Measurements from ENCODE around the gene TBC1D2. TPM values are rescaled to one million over a fixed set of nuclear protein-coding genes. Genes with fewer than 3 reads are reported as not detected.

The TBC1D2 gene
- total and polyA plus RNA-seq, 2 of the 13 experiments (the other 11 are each of a cell fraction or from before 2014, with no cell fraction given), result 2.0 to 2.8 TPM

DNA sequence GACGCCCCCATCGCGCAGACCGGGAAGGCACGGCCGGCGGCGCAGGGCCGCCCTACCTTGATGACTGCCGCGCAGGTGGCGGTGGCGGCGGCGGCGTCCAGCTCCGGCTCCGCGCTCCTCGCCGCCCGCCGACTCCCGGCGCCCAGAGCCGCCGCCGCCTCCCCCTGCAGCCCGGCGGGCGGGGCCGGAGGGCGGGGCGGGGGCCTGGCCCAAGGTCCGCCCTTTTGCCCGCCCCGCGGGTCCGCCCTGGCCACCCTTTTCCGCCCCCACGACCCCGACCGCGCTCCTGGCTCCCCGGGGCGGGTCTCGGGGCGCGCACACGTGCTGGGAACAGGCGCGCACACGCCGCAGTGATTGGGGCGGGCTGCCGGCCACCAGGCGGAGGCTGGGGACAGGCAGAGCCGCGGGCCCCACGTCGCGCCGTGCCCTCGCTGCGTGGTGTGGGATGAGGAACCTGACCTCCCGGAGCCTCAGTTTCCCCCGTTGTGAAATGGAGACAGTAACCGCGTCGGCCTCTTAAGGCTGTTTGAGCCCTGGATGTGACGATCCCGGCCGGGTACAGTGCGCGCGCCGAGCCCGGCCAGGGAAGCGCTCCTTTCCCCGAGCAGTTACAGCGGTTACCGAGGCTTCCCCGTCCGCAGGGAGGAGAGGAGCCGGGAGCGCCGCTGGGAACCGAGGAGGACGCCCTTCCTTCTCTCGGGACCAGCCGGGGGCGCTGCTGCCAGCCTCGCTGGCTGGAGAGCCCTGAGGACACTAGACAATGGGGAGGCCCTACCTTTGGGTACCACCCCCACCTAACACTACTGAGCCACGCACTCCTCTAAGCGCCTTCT, 62.7 kb downstream of the TBC1D2 start, which contains the start of gene CORO2A (continued):
- TF ChIP-seq, protein P1, sequence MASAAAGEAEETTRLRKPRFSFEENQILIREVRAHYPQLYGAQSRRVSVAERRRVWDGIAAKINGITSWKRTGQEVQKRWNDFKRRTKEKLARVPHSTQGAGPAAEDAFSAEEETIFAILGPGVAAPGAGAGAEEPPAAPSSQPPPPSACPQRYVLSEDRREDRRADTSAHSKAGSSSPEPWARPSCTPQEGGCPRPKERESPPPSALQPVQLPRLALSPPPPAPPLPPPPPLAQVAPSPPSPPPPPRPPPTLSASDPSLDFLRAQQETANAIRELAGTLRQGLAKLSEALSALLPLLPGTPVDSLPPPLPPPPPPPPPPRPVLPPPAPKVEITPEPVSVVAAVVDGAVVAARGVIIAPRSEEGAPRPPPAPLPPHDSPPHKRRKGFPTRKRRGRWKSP (CRISPR knock-in tag; IDR thresholded peaks at IDR 0.05), result peak; percentile 75
- no peak for TF ChIP-seq NPAS2 (CRISPR knock-in tag; IDR thresholded peaks at IDR 0.05; ENCODE audit: borderline replicate concordance)
- TF ChIP-seq SMYD3 (CRISPR knock-in tag; IDR thresholded peaks at IDR 0.05), result 0 out of 2 replicates have a peak, but pooled peaks have one; percentile 45
- TF ChIP-seq, protein P2, sequence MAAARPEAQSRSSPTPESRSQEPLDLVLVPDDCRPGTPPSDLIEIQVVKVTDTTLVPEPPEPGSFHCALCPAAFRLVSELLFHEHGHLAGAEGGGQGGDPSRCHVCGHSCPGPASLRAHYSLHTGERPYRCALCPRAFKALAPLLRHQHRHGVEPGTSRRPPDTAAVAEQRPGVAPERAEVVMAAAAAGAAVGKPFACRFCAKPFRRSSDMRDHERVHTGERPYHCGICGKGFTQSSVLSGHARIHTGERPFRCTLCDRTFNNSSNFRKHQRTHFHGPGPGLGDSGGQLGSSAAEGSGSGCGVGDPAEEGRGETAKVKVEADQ (CRISPR knock-in tag; IDR thresholded peaks at IDR 0.05; ENCODE audit: borderline replicate concordance), result peak; percentile 74
- peak; percentile 74 for TF ChIP-seq XRCC5 (optimal IDR thresholded peaks at IDR 0.05; ENCODE audit: low read length)
- TF ChIP-seq, protein P3, sequence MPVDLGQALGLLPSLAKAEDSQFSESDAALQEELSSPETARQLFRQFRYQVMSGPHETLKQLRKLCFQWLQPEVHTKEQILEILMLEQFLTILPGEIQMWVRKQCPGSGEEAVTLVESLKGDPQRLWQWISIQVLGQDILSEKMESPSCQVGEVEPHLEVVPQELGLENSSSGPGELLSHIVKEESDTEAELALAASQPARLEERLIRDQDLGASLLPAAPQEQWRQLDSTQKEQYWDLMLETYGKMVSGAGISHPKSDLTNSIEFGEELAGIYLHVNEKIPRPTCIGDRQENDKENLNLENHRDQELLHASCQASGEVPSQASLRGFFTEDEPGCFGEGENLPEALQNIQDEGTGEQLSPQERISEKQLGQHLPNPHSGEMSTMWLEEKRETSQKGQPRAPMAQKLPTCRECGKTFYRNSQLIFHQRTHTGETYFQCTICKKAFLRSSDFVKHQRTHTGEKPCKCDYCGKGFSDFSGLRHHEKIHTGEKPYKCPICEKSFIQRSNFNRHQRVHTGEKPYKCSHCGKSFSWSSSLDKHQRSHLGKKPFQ (CRISPR knock-in tag; IDR thresholded peaks at IDR 0.05; ENCODE audit: insufficient replicate concordance), result peak; percentile 81
- TF ChIP-seq MYC (CRISPR knock-in tag; IDR thresholded peaks at IDR 0.05; ENCODE audit: borderline replicate concordance), result peak; percentile 89
- TF ChIP-seq, protein P4, sequence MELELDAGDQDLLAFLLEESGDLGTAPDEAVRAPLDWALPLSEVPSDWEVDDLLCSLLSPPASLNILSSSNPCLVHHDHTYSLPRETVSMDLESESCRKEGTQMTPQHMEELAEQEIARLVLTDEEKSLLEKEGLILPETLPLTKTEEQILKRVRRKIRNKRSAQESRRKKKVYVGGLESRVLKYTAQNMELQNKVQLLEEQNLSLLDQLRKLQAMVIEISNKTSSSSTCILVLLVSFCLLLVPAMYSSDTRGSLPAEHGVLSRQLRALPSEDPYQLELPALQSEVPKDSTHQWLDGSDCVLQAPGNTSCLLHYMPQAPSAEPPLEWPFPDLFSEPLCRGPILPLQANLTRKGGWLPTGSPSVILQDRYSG (CRISPR knock-in tag; IDR thresholded peaks at IDR 0.05), result no peak
- no peak for TF ChIP-seq ZNF20 (CRISPR knock-in tag; IDR thresholded peaks at IDR 0.05)
- TF ChIP-seq RAD21 (CRISPR knock-in tag; IDR thresholded peaks at IDR 0.05), result peak; percentile 56
- no peak for TF ChIP-seq ZNF782 (CRISPR knock-in tag; IDR thresholded peaks at IDR 0.05; ENCODE audit: borderline replicate concordance)
- TF ChIP-seq DPF2 (CRISPR knock-in tag; IDR thresholded peaks at IDR 0.05; ENCODE audit: borderline replicate concordance, low read depth), result no peak
- TF ChIP-seq, protein P5, sequence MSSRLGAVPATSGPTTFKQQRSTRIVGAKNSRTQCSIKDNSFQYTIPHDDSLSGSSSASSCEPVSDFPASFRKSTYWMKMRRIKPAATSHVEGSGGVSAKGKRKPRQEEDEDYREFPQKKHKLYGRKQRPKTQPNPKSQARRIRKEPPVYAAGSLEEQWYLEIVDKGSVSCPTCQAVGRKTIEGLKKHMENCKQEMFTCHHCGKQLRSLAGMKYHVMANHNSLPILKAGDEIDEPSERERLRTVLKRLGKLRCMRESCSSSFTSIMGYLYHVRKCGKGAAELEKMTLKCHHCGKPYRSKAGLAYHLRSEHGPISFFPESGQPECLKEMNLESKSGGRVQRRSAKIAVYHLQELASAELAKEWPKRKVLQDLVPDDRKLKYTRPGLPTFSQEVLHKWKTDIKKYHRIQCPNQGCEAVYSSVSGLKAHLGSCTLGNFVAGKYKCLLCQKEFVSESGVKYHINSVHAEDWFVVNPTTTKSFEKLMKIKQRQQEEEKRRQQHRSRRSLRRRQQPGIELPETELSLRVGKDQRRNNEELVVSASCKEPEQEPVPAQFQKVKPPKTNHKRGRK (CRISPR knock-in tag; IDR thresholded peaks at IDR 0.05), result no peak
- TF ChIP-seq, protein P6, sequence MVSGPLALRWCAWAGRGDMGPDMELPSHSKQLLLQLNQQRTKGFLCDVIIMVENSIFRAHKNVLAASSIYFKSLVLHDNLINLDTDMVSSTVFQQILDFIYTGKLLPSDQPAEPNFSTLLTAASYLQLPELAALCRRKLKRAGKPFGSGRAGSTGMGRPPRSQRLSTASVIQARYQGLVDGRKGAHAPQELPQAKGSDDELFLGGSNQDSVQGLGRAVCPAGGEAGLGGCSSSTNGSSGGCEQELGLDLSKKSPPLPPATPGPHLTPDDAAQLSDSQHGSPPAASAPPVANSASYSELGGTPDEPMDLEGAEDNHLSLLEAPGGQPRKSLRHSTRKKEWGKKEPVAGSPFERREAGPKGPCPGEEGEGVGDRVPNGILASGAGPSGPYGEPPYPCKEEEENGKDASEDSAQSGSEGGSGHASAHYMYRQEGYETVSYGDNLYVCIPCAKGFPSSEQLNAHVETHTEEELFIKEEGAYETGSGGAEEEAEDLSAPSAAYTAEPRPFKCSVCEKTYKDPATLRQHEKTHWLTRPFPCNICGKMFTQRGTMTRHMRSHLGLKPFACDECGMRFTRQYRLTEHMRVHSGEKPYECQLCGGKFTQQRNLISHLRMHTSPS (CRISPR knock-in tag; IDR thresholded peaks at IDR 0.05; ENCODE audit: low read depth), result no peak; the same call in 1 of the 2 replicates
- 0 out of 2 replicates have a peak, but pooled peaks have one; percentile 18 for TF ChIP-seq HOXD1 (CRISPR knock-in tag; IDR thresholded peaks at IDR 0.05)
- TF ChIP-seq, protein P7, sequence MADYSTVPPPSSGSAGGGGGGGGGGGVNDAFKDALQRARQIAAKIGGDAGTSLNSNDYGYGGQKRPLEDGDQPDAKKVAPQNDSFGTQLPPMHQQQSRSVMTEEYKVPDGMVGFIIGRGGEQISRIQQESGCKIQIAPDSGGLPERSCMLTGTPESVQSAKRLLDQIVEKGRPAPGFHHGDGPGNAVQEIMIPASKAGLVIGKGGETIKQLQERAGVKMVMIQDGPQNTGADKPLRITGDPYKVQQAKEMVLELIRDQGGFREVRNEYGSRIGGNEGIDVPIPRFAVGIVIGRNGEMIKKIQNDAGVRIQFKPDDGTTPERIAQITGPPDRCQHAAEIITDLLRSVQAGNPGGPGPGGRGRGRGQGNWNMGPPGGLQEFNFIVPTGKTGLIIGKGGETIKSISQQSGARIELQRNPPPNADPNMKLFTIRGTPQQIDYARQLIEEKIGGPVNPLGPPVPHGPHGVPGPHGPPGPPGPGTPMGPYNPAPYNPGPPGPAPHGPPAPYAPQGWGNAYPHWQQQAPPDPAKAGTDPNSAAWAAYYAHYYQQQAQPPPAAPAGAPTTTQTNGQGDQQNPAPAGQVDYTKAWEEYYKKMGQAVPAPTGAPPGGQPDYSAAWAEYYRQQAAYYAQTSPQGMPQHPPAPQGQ (CRISPR knock-in tag; IDR thresholded peaks at IDR 0.05; ENCODE audit: borderline replicate concordance), result no peak

Measured in HepG2 (cell line).